HT-29 (cell line): ENCODE measurements around the gene FHOD1. TPM values are rescaled to one million over a fixed set of nuclear protein-coding genes. Genes with fewer than 3 reads are reported as not detected.
A peak's percentile ranks its signal among the peaks of the same experiment; 100 is the strongest.

ENCODE experiments used
- DNase-seq: peaks from one replicate; pipeline ENCODE4 v3.0.0-alpha.2; 2015; ENCODE audit warnings: low spot score
- total RNA-seq: library from RNA; depleted of rRNA; stranded (reverse); fragments of >200 nt; shearing (Covaris generic); gene quantifications from 2 replicates; pipeline ENCODE4 v1.2.3, GENCODE V29; 2014

The FHOD1 gene
- total RNA-seq, 1 experiment from 2014 or later: 57.7 TPM

GRCh38 chr16:67235816-67236562 lies 11.3 kb downstream of the FHOD1 start:
- DNase-seq: no peak

GRCh38 chr16:67234180-67234597 lies 13.1 kb downstream of the FHOD1 start:
- DNase-seq: no peak

GRCh38 chr16:67233596-67233995 lies 13.7 kb downstream of the FHOD1 start:
- no peak for DNase-seq

GRCh38 chr16:67230809-67231660 lies 16.2 kb downstream of the FHOD1 start:
- no peak for DNase-seq

GRCh38 chr16:67229906-67230808 lies 17.1 kb downstream of the FHOD1 start:
- DNase-seq: no peak

- DNase-seq: no peak
These were observed 18.4 kb downstream of the FHOD1 start for GRCh38 chr16:67228905-67229304.

GRCh38 chr16:67228034-67228785 lies 19.1 kb downstream of the FHOD1 start:
- no peak for DNase-seq

GRCh38 chr16:67227567-67227921 lies 19.7 kb downstream of the FHOD1 start:
- no peak for DNase-seq

- DNase-seq: peak; percentile 98
These were observed 20.3 kb downstream of the FHOD1 start, which contains the start of gene TMEM208 for GRCh38 chr16:67226804-67227566. Gene TMEM208, plus strand, starts transcription at chr16:67227130. Its CDS starts 89 bp downstream, at chr16:67227219.

GRCh38 chr16:67226295-67226803 lies 20.9 kb downstream of the FHOD1 start:
- no peak for DNase-seq

GRCh38 chr16:67223992-67224391 lies 23.3 kb downstream of the FHOD1 start:
- no peak for DNase-seq

- no peak for DNase-seq
These were observed 30.4 kb downstream of the FHOD1 start for GRCh38 chr16:67216612-67217490.

GRCh38 chr16:67215706-67216105 lies 31.6 kb downstream of the FHOD1 start:
- DNase-seq: no peak

GRCh38 chr16:67213197-67214019 lies 33.9 kb downstream of the FHOD1 start:
- DNase-seq: no peak

- peak; percentile 35 for DNase-seq
These were observed 34.5 kb downstream of the FHOD1 start for GRCh38 chr16:67212766-67213165.

GRCh38 chr16:67211674-67212073 lies 35.6 kb downstream of the FHOD1 start:
- no peak for DNase-seq

- no peak for DNase-seq
These were observed 37.0 kb downstream of the FHOD1 start for GRCh38 chr16:67210069-67210937.
